ENCODE results near the gene MDP1. TPM values are rescaled to one million over a fixed set of nuclear protein-coding genes. Genes with fewer than 3 reads are reported as not detected.

MDP1 gene
- total RNA-seq, 1 donor from 2014 or later = 18.4 TPM

DNA sequence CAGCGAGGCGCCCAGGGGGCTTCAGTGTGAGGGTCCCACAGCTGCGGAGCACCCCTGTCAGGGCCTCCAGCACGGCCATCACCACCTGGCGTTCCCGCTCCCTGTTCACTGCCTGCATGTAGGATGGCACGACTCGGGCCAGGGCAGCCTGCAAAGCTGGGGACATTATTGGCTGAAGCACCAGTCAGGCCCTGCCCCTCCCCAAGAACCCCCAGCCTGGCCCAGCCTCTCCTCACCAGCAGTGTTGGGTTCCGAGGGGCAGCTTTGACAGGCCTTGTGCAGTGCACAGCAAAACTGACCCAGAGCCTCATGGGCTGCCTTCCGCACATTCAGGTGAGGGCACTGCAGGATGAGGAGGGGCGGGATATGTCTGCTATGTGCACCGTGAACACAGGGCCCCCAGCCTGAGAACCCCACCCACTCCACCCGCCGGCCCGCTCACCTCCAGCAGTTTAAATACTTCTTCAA is 32.8 kb downstream of the MDP1 start:
- no peaks in the 10 kb centered on the region for H3K9me3 Mint-ChIP-seq
- peaks cover 14% of the 10 kb centered on the region for H3K36me3 Mint-ChIP-seq
- H3K27ac Mint-ChIP-seq = peak overlapping the region; percentile 73
- TF ChIP-seq, protein P1, sequence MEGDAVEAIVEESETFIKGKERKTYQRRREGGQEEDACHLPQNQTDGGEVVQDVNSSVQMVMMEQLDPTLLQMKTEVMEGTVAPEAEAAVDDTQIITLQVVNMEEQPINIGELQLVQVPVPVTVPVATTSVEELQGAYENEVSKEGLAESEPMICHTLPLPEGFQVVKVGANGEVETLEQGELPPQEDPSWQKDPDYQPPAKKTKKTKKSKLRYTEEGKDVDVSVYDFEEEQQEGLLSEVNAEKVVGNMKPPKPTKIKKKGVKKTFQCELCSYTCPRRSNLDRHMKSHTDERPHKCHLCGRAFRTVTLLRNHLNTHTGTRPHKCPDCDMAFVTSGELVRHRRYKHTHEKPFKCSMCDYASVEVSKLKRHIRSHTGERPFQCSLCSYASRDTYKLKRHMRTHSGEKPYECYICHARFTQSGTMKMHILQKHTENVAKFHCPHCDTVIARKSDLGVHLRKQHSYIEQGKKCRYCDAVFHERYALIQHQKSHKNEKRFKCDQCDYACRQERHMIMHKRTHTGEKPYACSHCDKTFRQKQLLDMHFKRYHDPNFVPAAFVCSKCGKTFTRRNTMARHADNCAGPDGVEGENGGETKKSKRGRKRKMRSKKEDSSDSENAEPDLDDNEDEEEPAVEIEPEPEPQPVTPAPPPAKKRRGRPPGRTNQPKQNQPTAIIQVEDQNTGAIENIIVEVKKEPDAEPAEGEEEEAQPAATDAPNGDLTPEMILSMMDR (IDR thresholded peaks at IDR 0.05; ENCODE audit: unreplicated experiment) = no peak
- DNase-seq (ENCODE audit: low spot score in 2 of 2, unreplicated experiment in 2 of 2) = no peak
- H3K4me3 Mint-ChIP-seq = no peak overlapping the region
- no peaks in the 10 kb centered on the region for H3K27me3 Mint-ChIP-seq (ENCODE audit: low read depth)
- peaks cover 16% of the 10 kb centered on the region for H3K4me1 Mint-ChIP-seq

DNA sequence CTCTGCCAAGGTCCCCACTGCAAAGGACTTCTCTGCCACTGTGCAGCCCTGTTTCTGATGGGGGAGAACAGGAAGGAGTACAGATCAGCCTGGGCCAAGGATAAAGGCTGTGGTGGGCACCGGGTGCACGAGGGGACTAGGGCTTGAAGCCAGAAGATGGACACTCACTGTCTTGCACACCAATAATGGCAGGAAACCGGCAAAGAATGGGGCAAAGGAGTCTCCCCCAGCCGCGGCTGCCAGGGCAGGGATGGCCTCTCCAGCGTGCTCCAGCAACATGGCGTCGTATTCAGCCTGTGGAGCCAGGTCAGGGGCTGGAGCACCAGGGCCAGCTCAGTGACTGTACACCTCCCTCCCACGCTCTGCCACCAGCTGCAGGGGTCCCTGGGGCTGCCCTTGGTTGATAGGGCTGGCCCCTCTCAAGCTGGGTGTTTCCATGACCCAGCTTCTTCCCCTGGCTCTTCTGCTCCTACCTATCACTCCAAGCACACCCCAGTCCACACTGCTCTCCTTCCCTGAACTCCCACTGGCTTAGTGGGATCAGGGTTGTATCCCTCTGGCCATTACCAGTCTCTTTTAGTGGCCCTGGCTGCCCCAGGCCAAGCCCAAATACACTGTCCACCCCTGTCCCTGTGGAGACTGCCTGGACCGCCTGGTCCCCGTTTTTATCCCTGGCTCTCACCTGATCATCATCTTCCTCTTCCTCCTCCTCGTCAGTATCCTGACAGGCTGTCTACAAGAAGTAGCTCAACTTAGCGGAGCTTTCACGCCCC is 33.6 kb downstream of the MDP1 start:
- Mint-ChIP-seq H3K4me3 (no peak overlapping the region), H3K27me3 (ENCODE audit: low read depth) (no peaks in the 10 kb centered on the region), H3K36me3 (peaks cover 16% of the 10 kb centered on the region), H3K27ac (peak overlapping the region; percentile 73), H3K4me1 (peaks cover 13% of the 10 kb centered on the region), H3K9me3 (no peaks in the 10 kb centered on the region)
- TF ChIP-seq, protein P1 (IDR thresholded peaks at IDR 0.05; ENCODE audit: unreplicated experiment) = no peak
- DNase-seq (ENCODE audit: low spot score in 2 of 2, unreplicated experiment in 2 of 2) = no peak

DNA sequence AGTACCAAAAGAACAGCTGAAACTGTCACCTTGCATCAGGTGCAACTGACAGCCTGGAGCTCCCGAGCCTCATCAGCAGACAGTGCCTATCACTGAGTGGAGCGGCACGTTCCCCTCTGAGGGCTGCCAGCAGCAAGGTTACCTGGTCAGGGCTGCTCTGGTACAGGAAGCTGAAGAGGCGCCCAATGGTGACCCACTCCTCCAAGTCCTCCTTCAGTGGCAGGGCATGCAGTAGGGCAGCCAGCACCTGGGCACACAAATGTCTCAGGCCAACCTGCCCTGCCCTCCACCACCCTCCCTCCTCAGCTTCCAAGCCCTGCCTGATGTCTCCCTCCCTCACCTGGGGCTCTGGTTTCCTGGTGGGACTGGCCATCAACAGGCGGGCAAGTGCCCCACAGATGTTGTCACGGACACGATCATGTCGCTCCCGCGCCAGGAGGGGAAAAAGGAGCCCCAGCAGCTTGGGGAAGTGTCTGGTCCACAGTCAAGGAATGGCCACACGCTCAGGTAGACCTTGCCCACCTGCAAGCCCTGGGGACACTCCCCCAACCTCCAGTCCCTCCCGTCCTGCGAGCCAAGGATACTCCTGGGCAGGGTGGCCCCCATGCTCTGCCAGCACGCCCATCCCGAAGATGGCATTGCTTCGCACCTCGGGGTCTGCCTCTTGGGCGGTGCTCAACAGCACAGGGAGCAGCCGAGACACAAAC is 34.3 kb downstream of the MDP1 start:
- no peaks in the 10 kb centered on the region for H3K27me3 Mint-ChIP-seq (ENCODE audit: low read depth)
- H3K27ac Mint-ChIP-seq = peak overlapping the region; percentile 73
- peaks cover 21% of the 10 kb centered on the region for H3K36me3 Mint-ChIP-seq
- no peak for DNase-seq (ENCODE audit: low spot score in 2 of 2, unreplicated experiment in 2 of 2)
- peaks cover 14% of the 10 kb centered on the region for H3K4me1 Mint-ChIP-seq
- no peak overlapping the region for H3K4me3 Mint-ChIP-seq
- TF ChIP-seq, protein P1 (IDR thresholded peaks at IDR 0.05; ENCODE audit: unreplicated experiment) = no peak
- no peaks in the 10 kb centered on the region for H3K9me3 Mint-ChIP-seq

DNA sequence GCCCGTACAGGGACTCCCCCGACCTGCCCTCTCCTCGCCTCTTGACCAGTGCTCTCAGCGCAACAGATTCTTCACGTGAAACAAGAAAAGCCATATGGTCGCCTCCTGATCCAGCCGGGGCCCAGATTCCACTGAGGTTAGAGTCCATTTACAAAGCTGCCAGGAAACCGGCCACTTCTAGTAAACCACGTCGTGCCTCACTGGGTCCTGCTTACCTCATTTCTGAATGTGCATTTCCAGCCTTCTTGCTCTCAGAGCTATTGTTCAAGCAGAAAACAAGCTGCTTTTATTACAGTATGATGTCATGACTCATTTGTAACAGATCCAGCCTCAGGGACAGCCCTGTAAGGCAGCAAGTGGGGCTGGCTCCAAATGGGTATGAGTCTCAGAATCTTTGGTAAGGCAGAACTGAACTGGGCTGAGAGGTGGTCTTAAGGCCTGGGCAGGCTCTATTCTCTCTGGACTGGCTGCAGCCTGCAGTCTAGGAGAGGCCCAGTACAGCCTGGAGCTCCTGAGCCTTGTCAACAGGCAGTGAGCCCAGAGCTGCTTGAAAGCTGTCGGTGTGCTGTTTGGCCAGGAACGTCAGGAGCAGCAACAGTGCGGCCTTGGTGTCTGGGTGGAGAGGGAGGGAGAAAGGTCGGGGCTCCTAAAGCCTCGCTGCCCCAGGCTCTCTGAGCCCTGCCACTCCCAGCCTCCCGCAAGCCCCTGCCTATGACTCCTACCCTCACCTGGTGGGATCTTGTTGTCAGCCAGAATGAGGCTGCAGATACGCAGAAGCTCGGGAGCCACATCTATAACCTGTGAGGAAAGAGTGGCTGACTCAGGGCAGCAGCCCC is 35.7 kb downstream of the MDP1 start:
- Mint-ChIP-seq H3K4me3 (no peak overlapping the region), H3K36me3 (peaks cover 22% of the 10 kb centered on the region), H3K9me3 (no peaks in the 10 kb centered on the region), H3K27ac (peak overlapping the region; percentile 88), H3K27me3 (ENCODE audit: low read depth) (no peaks in the 10 kb centered on the region), H3K4me1 (peaks cover 17% of the 10 kb centered on the region)
- DNase-seq (ENCODE audit: low spot score in 2 of 2, unreplicated experiment in 2 of 2) = no peak
- TF ChIP-seq, protein P1 (IDR thresholded peaks at IDR 0.05; ENCODE audit: unreplicated experiment) = no peak

DNA sequence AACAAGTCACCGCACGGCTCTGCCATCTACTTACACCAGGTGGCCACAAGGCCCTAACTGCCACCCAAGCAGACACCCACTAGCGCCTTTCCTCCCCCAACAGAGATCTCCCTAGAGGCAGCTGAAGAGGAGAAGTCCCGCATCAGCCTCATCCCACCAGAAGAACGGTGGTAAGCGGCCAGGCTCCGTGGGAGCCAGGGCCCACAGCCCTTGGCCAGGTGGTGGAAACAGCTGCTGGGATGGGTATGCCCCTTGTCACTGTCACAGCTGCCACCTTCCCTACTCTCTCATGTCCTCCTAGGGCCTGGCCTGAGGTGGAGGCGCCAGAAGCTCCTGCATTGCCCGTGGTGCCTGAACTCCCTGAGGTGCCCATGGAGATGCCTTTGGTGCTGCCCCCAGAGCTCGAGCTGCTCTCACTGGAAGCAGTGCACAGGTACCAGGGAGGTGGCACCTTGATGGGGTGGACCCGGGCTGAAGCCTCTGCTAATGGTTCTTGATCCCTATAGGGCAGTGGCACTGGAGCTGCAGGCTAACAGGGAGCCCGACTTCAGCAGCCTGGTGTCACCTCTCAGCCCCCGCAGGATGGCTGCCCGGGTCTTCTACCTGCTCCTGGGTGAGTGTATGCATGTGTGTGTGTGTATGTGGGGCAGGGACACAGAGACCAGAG is 36.4 kb downstream of the MDP1 start:
- Mint-ChIP-seq H3K4me1 (peaks cover 25% of the 10 kb centered on the region), H3K27me3 (ENCODE audit: low read depth) (no peaks in the 10 kb centered on the region), H3K4me3 (no peak overlapping the region), H3K36me3 (peaks cover 28% of the 10 kb centered on the region), H3K27ac (peak overlapping the region; percentile 88), H3K9me3 (no peaks in the 10 kb centered on the region)
- no peak for DNase-seq (ENCODE audit: low spot score in 2 of 2, unreplicated experiment in 2 of 2)
- TF ChIP-seq, protein P1 (IDR thresholded peaks at IDR 0.05; ENCODE audit: unreplicated experiment) = no peak
